H7 (cell line): ENCODE measurements around the gene SPAG6. TPM values are rescaled to one million over a fixed set of nuclear protein-coding genes. Genes with fewer than 3 reads are reported as not detected.
A peak's percentile ranks its signal among the peaks of the same experiment; 100 is the strongest.
"Not testable (repeated sequence)": the region's sequence is repeated elsewhere in the genome, so short reads cannot be mapped to it uniquely, and the experiment has no call there.

Source experiments
- DNase-seq: peaks from one replicate; pipeline ENCODE4 v3.0.0; 2012
- H3K27me3 ChIP-seq: 2 replicates; pipeline ENCODE4 v1.6.0; 2011; ENCODE audit warnings: mild to moderate bottlenecking, low read length; ENCODE audit not compliant: control insufficient read depth, insufficient read depth
- H3K36me3 ChIP-seq: replicated peaks from 2 replicates; pipeline ENCODE4 v1.5.1; 2011; ENCODE audit warnings: low read length; ENCODE audit not compliant: control insufficient read depth, insufficient read depth
- H3K4me3 ChIP-seq: 2 replicates; pipeline ENCODE4 v1.5.1; 2011; ENCODE audit warnings: low read depth, mild to moderate bottlenecking, control low read depth, low read length, moderate library complexity; ENCODE audit not compliant: insufficient read depth
- total RNA-seq: library from RNA; depleted of rRNA; stranded (reverse); fragments of >200 nt; shearing (Covaris generic); gene quantifications from 2 replicates; pipeline ENCODE4 v1.2.3, GENCODE V29; 2014

Gene SPAG6
- total RNA-seq, 1 experiment from 2014 or later, result not detected

- Histone ChIP-seq H3K4me3 (no peak overlapping the region), H3K27me3 (peaks cover 94% of the 10 kb centered on the region), H3K36me3 (no peaks in the 10 kb centered on the region)
- DNase-seq, result no peak
Measured at GRCh38 chr10:22343731-22344130, 1.6 kb upstream of the SPAG6 start.

- Histone ChIP-seq H3K36me3 (no peaks in the 10 kb centered on the region), H3K27me3 (peaks cover 91% of the 10 kb centered on the region), H3K4me3 (no peak overlapping the region)
- DNase-seq, result no peak
Measured at GRCh38 chr10:22344249-22344648, 1.0 kb upstream of the SPAG6 start.

- Histone ChIP-seq H3K27me3 (peaks cover 87% of the 10 kb centered on the region), H3K4me3 (peak overlapping the region; percentile 47)
- DNase-seq, result peak; percentile 23
Measured at GRCh38 chr10:22344781-22345300, 455 bp upstream of the SPAG6 start.

GRCh38 chr10:22346096-22346661 is 883 bp downstream of the SPAG6 start:
- no peaks in the 10 kb centered on the region for H3K36me3 ChIP-seq
- peak; percentile 38 for DNase-seq
- peaks cover 75% of the 10 kb centered on the region for H3K27me3 ChIP-seq
- no peak overlapping the region for H3K4me3 ChIP-seq

More at GRCh38 chr10:22344781-22345300, 455 bp upstream of the SPAG6 start:
- no peaks in the 10 kb centered on the region for H3K36me3 ChIP-seq

- no peak for DNase-seq
- H3K36me3 ChIP-seq, result no peaks in the 10 kb centered on the region
- no peak overlapping the region for H3K4me3 ChIP-seq
- H3K27me3 ChIP-seq, result peaks cover 39% of the 10 kb centered on the region
Measured at GRCh38 chr10:22349755-22350154, 4.5 kb downstream of the SPAG6 start.

- no peaks in the 10 kb centered on the region for H3K36me3 ChIP-seq
- peaks cover 25% of the 10 kb centered on the region for H3K27me3 ChIP-seq
- no peak for DNase-seq
Measured at GRCh38 chr10:22351131-22351703, 5.9 kb downstream of the SPAG6 start.

GRCh38 chr10:22356324-22356873 is 11.1 kb downstream of the SPAG6 start:
- Histone ChIP-seq H3K27me3 (no peaks in the 10 kb centered on the region), H3K36me3 (no peaks in the 10 kb centered on the region), H3K4me3 (no peak overlapping the region)
- DNase-seq, result no peak

More at GRCh38 chr10:22351131-22351703, 5.9 kb downstream of the SPAG6 start:
- no peak overlapping the region for H3K4me3 ChIP-seq

GRCh38 chr10:22357770-22358169 is 12.5 kb downstream of the SPAG6 start:
- not testable (repeated sequence) for DNase-seq, H3K36me3 ChIP-seq, H3K27me3 ChIP-seq, H3K4me3 ChIP-seq

- DNase-seq, result no peak
Measured at GRCh38 chr10:22363305-22363704, 18.0 kb downstream of the SPAG6 start.

GRCh38 chr10:22364407-22365140 is 19.3 kb downstream of the SPAG6 start:
- H3K4me3 ChIP-seq, result no peak overlapping the region

More at GRCh38 chr10:22363305-22363704, 18.0 kb downstream of the SPAG6 start:
- Histone ChIP-seq H3K27me3 (no peaks in the 10 kb centered on the region), H3K4me3 (no peak overlapping the region), H3K36me3 (no peaks in the 10 kb centered on the region)

GRCh38 chr10:22365233-22365632 is 19.9 kb downstream of the SPAG6 start:
- no peak for DNase-seq
- no peaks in the 10 kb centered on the region for H3K36me3 ChIP-seq
- no peaks in the 10 kb centered on the region for H3K27me3 ChIP-seq
- H3K4me3 ChIP-seq, result no peak overlapping the region

More at GRCh38 chr10:22364407-22365140, 19.3 kb downstream of the SPAG6 start:
- DNase-seq, result no peak
- H3K27me3 ChIP-seq, result no peaks in the 10 kb centered on the region
- no peaks in the 10 kb centered on the region for H3K36me3 ChIP-seq

GRCh38 chr10:22365644-22366434 is 20.5 kb downstream of the SPAG6 start:
- no peak for DNase-seq
- Histone ChIP-seq H3K4me3 (no peak overlapping the region), H3K27me3 (no peaks in the 10 kb centered on the region), H3K36me3 (no peaks in the 10 kb centered on the region)

GRCh38 chr10:22366435-22366703 is 21.1 kb downstream of the SPAG6 start:
- H3K4me3 ChIP-seq, result no peak overlapping the region
- no peaks in the 10 kb centered on the region for H3K36me3 ChIP-seq
- no peak for DNase-seq
- no peaks in the 10 kb centered on the region for H3K27me3 ChIP-seq

- Histone ChIP-seq H3K36me3 (no peaks in the 10 kb centered on the region), H3K4me3 (no peak overlapping the region), H3K27me3 (no peaks in the 10 kb centered on the region)
- DNase-seq, result no peak
Measured at GRCh38 chr10:22366771-22367170, 21.5 kb downstream of the SPAG6 start.
